Cardiac fibroblast (primary cell): ENCODE measurements around the gene AHCYL2.

Source experiments
- DNase-seq, 2 donors: peaks; one replicate each; pipeline versions ENCODE4 v3.0.0 to v3.0.0-alpha.2; 2010; ENCODE audit warnings: low read depth in 2 of 2
- H3K4me3 ChIP-seq, 2 donors: replicated peaks in 1 of 2; 1 replicate in 1 of 2; 2 replicates in 1 of 2; pipeline ENCODE4 v1.5.1; 2011; ENCODE audit warnings: low read depth in 2 of 2, low read length in 2 of 2, mild to moderate bottlenecking in 2 of 2, moderate library complexity in 1 of 2
- CTCF ChIP-seq: IDR thresholded peaks from one replicate; pipeline ENCODE4 v1.5.1; 2011; ENCODE audit warnings: low read depth, mild to moderate bottlenecking, low read length, inconsistent platforms

The AHCYL2 gene

GRCh38 chr7:129224251-129225205, at the start of gene AHCYL2:
Gene AHCYL2, plus strand, starts transcription at chr7:129225030.
- peak; percentile 98 to 99 for DNase-seq
- TF ChIP-seq CTCF = no peak
- peak within 1 kb of the TSS; percentile 81 to 82 for H3K4me3 ChIP-seq

DNA sequence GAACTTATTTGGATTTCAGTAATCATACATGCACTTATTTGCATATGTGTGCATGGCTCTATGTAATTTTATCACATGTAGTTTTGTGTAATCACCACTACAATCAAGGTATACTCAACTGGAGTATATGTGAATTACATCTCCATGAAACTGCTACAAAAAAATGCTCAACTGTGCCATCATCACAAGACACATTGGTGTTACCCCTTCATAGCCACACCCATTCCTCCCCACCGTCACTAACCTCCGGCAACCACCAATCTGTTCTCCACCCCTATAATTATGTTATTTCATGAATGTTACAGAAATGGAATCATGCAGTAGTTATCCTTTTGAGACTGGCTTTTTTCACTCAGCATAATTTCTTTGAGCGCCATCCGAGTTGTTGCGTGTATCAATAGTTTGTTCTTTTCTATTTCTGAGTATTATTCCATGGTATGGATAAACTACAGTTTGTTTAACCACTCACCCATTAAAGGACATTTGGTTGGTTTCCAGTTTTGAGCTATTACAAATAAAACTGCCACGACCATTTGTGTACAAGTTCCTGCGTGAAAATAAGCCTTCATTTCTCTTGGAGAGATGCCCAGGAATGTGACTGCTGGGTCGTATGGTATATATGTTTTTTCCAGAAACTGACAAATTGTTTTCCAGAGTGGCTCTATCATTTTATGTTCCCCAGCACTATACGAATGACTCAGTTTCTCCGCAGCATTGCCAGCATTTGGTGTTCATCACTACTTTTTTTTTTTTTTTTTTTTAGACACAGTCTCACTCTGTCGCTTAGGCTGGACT, 47.7 kb upstream of the AHCYL2 start:
- TF ChIP-seq CTCF = no peak
- no peak overlapping the region for H3K4me3 ChIP-seq
- no peak for DNase-seq

DNA sequence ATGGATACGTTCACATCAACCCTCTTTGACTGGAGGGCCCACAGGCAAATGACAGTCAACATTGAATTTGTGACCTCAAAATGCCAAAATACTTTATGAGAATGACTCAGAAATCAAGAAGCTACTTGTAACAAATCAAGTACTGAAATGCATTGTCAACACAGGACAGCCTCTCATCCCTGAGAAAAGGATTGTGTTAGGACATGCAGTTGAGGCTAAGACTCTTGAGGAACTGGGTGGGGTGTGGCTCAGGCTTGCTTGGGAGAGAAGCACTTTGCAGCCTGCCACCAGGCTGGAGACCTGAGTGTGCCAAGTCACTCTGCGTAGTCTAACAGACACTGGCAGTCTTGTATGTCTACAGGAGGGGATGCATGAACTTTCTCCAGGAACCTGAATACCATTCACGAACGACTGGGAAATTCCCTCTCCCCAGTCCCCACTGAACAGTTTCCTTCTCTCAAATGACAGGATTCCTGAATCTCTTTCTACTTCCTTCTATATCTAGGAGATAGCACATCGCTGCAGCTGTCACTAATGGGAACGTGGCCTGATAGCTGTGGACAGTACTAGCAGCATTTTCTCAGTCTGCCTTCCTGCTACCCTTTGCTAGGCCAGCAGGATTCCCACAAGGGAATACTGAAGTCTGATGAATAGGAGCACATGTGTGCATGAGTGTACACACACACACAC, 39.7 kb upstream of the AHCYL2 start:
- TF ChIP-seq CTCF = no peak
- no peak for DNase-seq
- no peak overlapping the region for H3K4me3 ChIP-seq

GRCh38 chr7:129186749-129187260, 38.0 kb upstream of the AHCYL2 start:
- no peak for TF ChIP-seq CTCF
- no peak for DNase-seq
- no peak overlapping the region for H3K4me3 ChIP-seq

DNA sequence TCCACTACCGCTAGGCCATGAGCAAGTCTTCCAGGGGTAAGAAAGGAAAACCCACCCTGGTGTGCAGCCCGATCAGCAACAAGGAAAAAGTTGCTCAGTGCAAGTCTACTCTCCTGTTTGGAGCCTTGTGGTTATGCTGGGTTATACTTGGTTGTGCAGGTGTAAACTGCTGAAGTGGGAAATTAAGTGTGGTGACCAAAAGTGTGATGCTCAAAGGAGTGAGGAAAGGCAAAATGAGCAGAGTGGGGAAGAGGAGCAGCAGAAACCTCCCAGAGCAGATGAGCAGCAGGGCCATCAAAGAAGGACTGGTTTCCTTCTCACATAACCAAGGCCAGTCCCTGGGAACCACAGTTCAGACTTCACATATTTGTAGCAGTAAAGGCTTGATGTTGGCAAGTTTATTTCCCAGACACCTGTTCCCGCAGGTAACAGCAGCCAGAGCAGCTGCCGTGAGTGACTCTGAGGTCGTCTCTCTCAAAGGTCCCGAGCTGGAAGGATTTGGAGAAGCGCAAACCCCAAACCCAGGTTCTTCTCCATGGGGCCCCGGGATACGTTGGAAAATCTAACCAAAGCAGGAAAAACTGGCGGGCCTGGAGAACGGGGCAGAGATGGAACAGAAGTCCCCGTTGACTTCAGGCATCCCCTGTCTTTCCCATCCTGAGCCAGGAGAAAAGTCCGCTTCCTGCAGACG, 37.0 kb upstream of the AHCYL2 start:
- H3K4me3 ChIP-seq = peak overlapping the region; percentile 60 to 63
- TF ChIP-seq CTCF = no peak
- DNase-seq = no peak
